Testis (tissue), 3 donors: ENCODE results near the gene STK39. TPM values are rescaled to one million over a fixed set of nuclear protein-coding genes. Genes with fewer than 3 reads are reported as not detected.

Experiments
- DNase-seq: peaks from one replicate; pipeline ENCODE4 v3.0.0-alpha.2; 2019
- H3K27ac ChIP-seq, 2 donors: fragments of 200-600 bp; sonication (generic); one replicate each; pipeline ENCODE4 v1.5.1; 2019
- H3K27me3 ChIP-seq: fragments of 200-600 bp; sonication (generic); one replicate; pipeline ENCODE4 v1.5.1; 2019
- H3K36me3 ChIP-seq: fragments of 200-600 bp; sonication (generic); one replicate; pipeline ENCODE4 v1.5.1; 2017; ENCODE audit warnings: low read depth; ENCODE audit errors: missing control alignments
- H3K4me1 ChIP-seq: fragments of 200-600 bp; sonication (generic); one replicate; pipeline ENCODE4 v1.5.1; 2019
- H3K4me3 ChIP-seq, 2 donors: fragments of 200-600 bp; sonication (generic); one replicate each; pipeline ENCODE4 v1.5.1; 2017 to 2019
- H3K9me3 ChIP-seq: fragments of 200-600 bp; sonication (generic); one replicate; pipeline ENCODE4 v1.5.1; 2017
- POLR2A ChIP-seq: fragments of 450-650 bp; IDR thresholded peaks from one replicate; pipeline ENCODE4 v1.6.1; 2017; ENCODE audit warnings: antibody characterized with exemption, mild to moderate bottlenecking, moderate library complexity
- WGBS, 2 donors: methylation state at CpG; one replicate each; pipeline ENCODE4 v1.1.5; 2018; 5-methylcytosine and 5-hydroxymethylcytosine counted together
- intact Hi-C: fragments of 100-400 bp; cut with DNase I; formaldehyde crosslinking; loops from one replicate; pipeline ENCODE4 v1.15.1; 2023; ENCODE audit warnings: low total_unique reads
- polyA plus RNA-seq: library from polyadenylated mRNA; stranded (reverse); fragments of 350-450 nt; fragmentation: Illumina TruSeq; extraction: RNeasy Lipid Tissue Mini Kit (QIAGEN cat#74804); gene quantifications from one replicate; pipeline ENCODE4 v1.2.3, GENCODE V29; 2014; ENCODE audit warnings: low read depth, low replicate concordance; ENCODE audit not compliant: insufficient read depth
- total RNA-seq, 2 donors: library from RNA; depleted of rRNA; stranded (reverse); fragments of >200 nt; gene quantifications; one replicate each; pipeline ENCODE4 v1.2.3, GENCODE V29; 2016
- TF ChIP-seq, protein P1 (sequence below), 3 experiments: fragments of 450-650 bp in 2 of 3; fragments of 200-600 bp in 1 of 3; sonication (generic) in 1 of 3; IDR thresholded peaks; one replicate each; pipeline ENCODE4 v1.5.1; 2016 to 2019; ENCODE audit warnings: antibody characterized with exemption in 3 of 3, mild to moderate bottlenecking in 2 of 3, moderate library complexity in 1 of 3

The STK39 gene
- total and polyA plus RNA-seq, 3 donors from 2014 or later: 26.4 to 70.7 (median 41.8) TPM

DNA sequence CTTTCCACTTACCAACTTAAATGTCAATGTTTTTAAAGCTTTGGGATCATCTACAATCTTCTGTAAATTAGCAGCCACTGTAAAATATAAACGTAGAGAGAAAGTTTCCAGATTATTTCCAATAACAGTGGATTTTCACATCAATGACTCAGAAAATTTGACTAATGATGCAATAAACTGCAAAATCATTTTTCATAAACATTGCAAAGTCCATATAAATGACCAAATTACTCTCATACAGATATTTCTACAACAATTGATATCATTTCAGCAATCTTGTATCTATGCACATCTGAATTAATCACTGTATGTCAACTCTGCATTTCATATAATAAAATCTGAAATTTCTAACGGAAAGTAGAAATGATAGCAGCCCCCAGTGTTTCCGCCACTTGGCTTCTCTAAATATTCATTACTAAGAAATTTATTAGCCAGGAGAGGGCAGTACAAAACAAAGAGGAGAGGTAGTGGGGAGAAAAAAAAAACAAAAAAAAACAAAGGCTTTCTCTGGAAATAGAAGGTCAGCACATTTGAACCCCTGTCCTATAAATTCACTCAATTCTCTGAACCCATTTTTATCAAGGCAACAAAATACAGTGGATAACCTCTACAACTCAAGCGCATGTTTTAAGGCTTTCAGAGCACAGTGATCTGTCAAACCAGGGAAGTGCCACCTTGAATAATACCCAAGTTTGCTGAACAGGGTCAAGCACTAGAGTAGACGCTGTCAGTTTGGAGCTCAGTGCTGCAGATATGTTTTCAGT lies 282.6 kb downstream of the STK39 start:
- no peak overlapping the region for H3K4me3 ChIP-seq
- intact Hi-C loops: no loop called here
- DNase-seq: no peak
- H3K36me3 ChIP-seq: no peaks in the 10 kb centered on the region
- H3K4me1 ChIP-seq: no peaks in the 10 kb centered on the region
- WGBS, 2 donors: 67 to 69% methylated on average over 5 of the region's 5 CpGs
- H3K27ac ChIP-seq: no peak overlapping the region
- TF ChIP-seq, protein P1, sequence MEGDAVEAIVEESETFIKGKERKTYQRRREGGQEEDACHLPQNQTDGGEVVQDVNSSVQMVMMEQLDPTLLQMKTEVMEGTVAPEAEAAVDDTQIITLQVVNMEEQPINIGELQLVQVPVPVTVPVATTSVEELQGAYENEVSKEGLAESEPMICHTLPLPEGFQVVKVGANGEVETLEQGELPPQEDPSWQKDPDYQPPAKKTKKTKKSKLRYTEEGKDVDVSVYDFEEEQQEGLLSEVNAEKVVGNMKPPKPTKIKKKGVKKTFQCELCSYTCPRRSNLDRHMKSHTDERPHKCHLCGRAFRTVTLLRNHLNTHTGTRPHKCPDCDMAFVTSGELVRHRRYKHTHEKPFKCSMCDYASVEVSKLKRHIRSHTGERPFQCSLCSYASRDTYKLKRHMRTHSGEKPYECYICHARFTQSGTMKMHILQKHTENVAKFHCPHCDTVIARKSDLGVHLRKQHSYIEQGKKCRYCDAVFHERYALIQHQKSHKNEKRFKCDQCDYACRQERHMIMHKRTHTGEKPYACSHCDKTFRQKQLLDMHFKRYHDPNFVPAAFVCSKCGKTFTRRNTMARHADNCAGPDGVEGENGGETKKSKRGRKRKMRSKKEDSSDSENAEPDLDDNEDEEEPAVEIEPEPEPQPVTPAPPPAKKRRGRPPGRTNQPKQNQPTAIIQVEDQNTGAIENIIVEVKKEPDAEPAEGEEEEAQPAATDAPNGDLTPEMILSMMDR (IDR thresholded peaks at IDR 0.05): peak in 1 of 3 experiments; percentile 37
- no peak for TF ChIP-seq POLR2A
- no peaks in the 10 kb centered on the region for H3K9me3 ChIP-seq
- no peaks in the 10 kb centered on the region for H3K27me3 ChIP-seq

DNA sequence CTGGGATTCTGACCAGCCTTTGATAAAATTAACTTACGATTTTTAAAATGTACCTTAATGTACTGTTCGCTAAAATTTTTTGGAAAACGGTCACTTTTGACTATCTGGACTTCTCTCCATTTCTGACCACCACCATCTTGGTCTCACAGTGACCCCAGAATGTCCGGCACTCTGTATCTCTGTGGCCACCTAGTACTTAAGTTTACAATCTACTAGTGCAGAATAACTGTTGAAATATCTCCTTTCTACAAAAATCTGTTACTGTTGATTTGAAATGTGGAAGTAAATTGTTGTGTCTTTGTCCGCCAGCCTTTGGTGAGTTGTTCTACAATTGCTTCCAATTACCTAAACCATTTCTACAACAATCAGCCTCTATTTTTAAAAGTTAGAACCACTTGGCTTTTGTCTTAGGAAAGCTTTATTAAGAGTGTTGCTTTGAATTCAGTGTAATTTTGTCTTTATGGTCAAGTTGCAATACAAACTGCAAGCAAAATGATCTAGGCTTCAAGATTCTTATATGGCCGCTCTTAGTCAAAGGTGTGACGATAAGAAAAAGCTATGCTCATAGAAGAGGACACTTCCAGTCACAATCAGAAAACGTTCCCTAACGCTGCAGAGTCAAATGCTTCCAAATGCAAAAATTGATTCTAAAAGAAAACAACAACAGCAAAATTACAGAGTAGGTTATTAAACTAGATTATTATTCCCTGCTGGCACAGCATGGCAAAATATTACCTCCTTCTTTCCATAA lies 283.3 kb downstream of the STK39 start:
- Histone ChIP-seq H3K27ac (no peak overlapping the region), H3K36me3 (no peaks in the 10 kb centered on the region), H3K9me3 (no peaks in the 10 kb centered on the region), H3K27me3 (no peaks in the 10 kb centered on the region), H3K4me1 (no peaks in the 10 kb centered on the region), H3K4me3 (no peak overlapping the region)
- no peak for DNase-seq
- intact Hi-C loops: no loop called here
- WGBS, 2 donors: 87 to 91% methylated on average over 9 of the region's 9 CpGs
- TF ChIP-seq POLR2A: no peak
- TF ChIP-seq, protein P1 (IDR thresholded peaks at IDR 0.05): no peak

DNA sequence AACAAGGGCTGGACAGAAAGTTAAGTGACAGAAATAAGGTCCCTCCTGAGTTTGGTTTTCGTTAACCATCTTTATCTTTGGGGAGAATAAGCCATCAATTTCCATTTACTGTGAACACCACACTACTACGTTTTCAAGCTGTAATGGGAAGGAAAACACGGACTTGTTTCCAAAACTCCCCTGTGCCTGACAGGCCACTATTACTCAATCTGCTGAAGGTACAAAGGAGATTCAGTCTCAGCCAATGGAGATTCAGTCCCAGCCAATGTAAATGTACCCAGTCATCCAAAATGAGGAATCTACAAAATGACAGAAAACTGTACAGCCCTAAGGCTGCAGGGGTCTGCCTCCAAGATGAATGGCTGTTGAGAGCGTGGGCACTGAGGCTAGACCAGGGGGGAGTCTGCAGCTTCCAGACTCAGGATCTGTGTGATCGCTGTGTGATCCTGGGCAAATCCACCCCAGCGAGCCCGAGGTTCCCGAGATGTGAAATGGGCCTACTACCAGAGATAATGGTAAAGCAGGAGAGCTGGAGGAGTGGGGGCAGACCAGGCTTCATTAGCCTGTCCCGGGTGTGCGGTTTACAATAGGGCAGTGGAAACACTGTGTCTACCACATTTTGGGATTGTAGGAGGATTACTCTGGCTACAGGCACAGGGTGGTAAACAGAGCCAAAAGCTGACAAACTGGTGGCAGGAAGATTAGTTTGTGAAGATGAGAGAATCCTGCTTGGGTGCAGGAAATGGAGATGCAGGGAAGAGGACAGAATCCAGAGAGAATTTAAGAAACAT lies 284.8 kb downstream of the STK39 start:
- TF ChIP-seq POLR2A: no peak
- TF ChIP-seq, protein P1 (IDR thresholded peaks at IDR 0.05): no peak
- Histone ChIP-seq H3K27ac (no peak overlapping the region), H3K4me3 (no peak overlapping the region), H3K36me3 (no peaks in the 10 kb centered on the region), H3K9me3 (no peaks in the 10 kb centered on the region), H3K4me1 (no peaks in the 10 kb centered on the region), H3K27me3 (no peaks in the 10 kb centered on the region)
- 77 to 82% methylated on average over 10 of the region's 10 CpGs for WGBS, 2 donors
- intact Hi-C loops: no loop called here
- DNase-seq: no peak

- Histone ChIP-seq H3K27ac (no peak overlapping the region), H3K4me3 (no peak overlapping the region), H3K9me3 (no peaks in the 10 kb centered on the region), H3K36me3 (no peaks in the 10 kb centered on the region), H3K4me1 (no peaks in the 10 kb centered on the region), H3K27me3 (no peaks in the 10 kb centered on the region)
- 87 to 95% methylated on average over 3 of the region's 3 CpGs for WGBS, 2 donors
- DNase-seq: no peak
- intact Hi-C loops: no loop called here
- TF ChIP-seq, protein P1 (IDR thresholded peaks at IDR 0.05): no peak
- TF ChIP-seq POLR2A: no peak
Measured at GRCh38 chr2:167961536-167962048, 285.8 kb downstream of the STK39 start.
